HG03520 (cell line): ENCODE data around the gene ZDHHC14.
"Not testable (repeated sequence)": the region's sequence is repeated elsewhere in the genome, so short reads cannot be mapped to it uniquely, and the experiment has no call there.

Source experiments
- ATAC-seq: cut with Tn5 transposase; IDR thresholded peaks from one replicate; pipeline ENCODE4 v1.9.1; 2021; ENCODE audit warnings: mild to moderate bottlenecking, moderate library complexity; ENCODE audit not compliant: unreplicated experiment

Gene ZDHHC14

GRCh38 chr6:157548635-157549467 is 167.9 kb downstream of the ZDHHC14 start:
- ATAC-seq, result no peak

- ATAC-seq, result no peak
Observed at GRCh38 chr6:157549468-157549745, 168.4 kb downstream of the ZDHHC14 start.

GRCh38 chr6:157550114-157550989 is 169.4 kb downstream of the ZDHHC14 start:
- ATAC-seq, result no peak

- ATAC-seq, result no peak
Observed at GRCh38 chr6:157551041-157551832, 170.2 kb downstream of the ZDHHC14 start.

- ATAC-seq, result no peak
Observed at GRCh38 chr6:157552081-157552747, 171.2 kb downstream of the ZDHHC14 start.

GRCh38 chr6:157552820-157553485 is 172.0 kb downstream of the ZDHHC14 start:
- ATAC-seq, result no peak

- no peak for ATAC-seq
Observed at GRCh38 chr6:157554747-157555146, 173.8 kb downstream of the ZDHHC14 start.

- ATAC-seq, result no peak
Observed at GRCh38 chr6:157555455-157556143, 174.6 kb downstream of the ZDHHC14 start.

GRCh38 chr6:157556144-157556645 is 175.2 kb downstream of the ZDHHC14 start:
- no peak for ATAC-seq

GRCh38 chr6:157556671-157557430 is 175.9 kb downstream of the ZDHHC14 start:
- ATAC-seq, result no peak

GRCh38 chr6:157557559-157557958 is 176.6 kb downstream of the ZDHHC14 start:
- peak; percentile 30 for ATAC-seq

- no peak for ATAC-seq
Observed at GRCh38 chr6:157558049-157558448, 177.1 kb downstream of the ZDHHC14 start.

- no peak for ATAC-seq
Observed at GRCh38 chr6:157558487-157559200, 177.7 kb downstream of the ZDHHC14 start.

GRCh38 chr6:157559201-157559756 is 178.3 kb downstream of the ZDHHC14 start:
- ATAC-seq, result no peak

- ATAC-seq, result not testable (repeated sequence)
Observed at GRCh38 chr6:157560063-157560462, 179.1 kb downstream of the ZDHHC14 start.

- ATAC-seq, result no peak
Observed at GRCh38 chr6:157560691-157561413, 179.9 kb downstream of the ZDHHC14 start.

- ATAC-seq, result peak; percentile 24
Observed at GRCh38 chr6:157561414-157561790, 180.4 kb downstream of the ZDHHC14 start.
